Transverse colon (tissue), 4 donors: ENCODE measurements around the gene FANCG.

Source experiments
- CTCF ChIP-seq, 5 experiments: fragments of 200-600 bp in 3 of 5; fragments of 450-650 bp in 2 of 5; sonication (generic) in 3 of 5; IDR thresholded peaks; 1 replicate in 2 of 5; 2 replicates in 3 of 5; pipeline ENCODE4 v1.5.1; 2016 to 2017; ENCODE audit warnings: antibody characterized with exemption in 5 of 5, inconsistent platforms in 3 of 5, mild to moderate bottlenecking in 2 of 5, moderate library complexity in 1 of 5
- EP300 ChIP-seq: sonication (generic); formaldehyde crosslinking; IDR thresholded peaks from one replicate; pipeline ENCODE4 v1.6.1; 2017; ENCODE audit warnings: antibody characterized with exemption, low read depth
- POLR2A ChIP-seq: fragments of 450-650 bp; IDR thresholded peaks from one replicate; pipeline ENCODE4 v1.6.1; 2016; ENCODE audit warnings: antibody characterized with exemption, mild to moderate bottlenecking, moderate library complexity
- POLR2AphosphoS5 ChIP-seq, 3 donors: sonication (generic); formaldehyde crosslinking; IDR thresholded peaks; one replicate each; pipeline ENCODE4 v1.6.1; 2016; ENCODE audit warnings: antibody characterized with exemption in 3 of 3

DNA sequence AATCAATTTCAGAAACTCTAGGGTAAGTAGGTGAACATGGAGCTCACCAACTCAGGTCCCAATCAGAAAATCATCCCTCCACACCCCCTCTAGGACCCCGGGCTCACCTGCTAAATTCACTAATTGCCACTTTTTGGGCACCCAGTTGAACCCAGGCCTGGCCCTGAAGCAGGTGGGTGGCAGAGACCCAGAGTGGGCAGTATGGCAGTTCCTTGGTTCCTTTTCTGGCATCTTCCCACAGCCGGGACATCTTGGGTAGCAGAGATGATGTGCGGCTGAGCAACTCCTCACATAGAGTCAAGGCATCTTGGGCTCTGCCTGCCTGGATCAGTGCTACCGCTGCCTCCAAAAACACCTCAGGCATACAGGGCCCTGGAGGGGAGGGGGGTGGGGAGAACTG is 4.4 kb downstream of the FANCG start:
- TF ChIP-seq CTCF (IDR thresholded peaks at IDR 0.05) (no peak), POLR2AphosphoS5 (IDR thresholded peaks at IDR 0.05) (no peak), EP300 (no peak), POLR2A (no peak)
